Cardiac fibroblast (primary cell): ENCODE data around the gene KCNJ11.

ENCODE experiments used
- DNase-seq, 2 donors: peaks; one replicate each; pipeline versions ENCODE4 v3.0.0 to v3.0.0-alpha.2; 2010; ENCODE audit warnings: low read depth in 2 of 2
- H3K4me3 ChIP-seq, 2 donors: replicated peaks in 1 of 2; 1 replicate in 1 of 2; 2 replicates in 1 of 2; pipeline ENCODE4 v1.5.1; 2011; ENCODE audit warnings: low read depth in 2 of 2, low read length in 2 of 2, mild to moderate bottlenecking in 2 of 2, moderate library complexity in 1 of 2
- CTCF ChIP-seq: IDR thresholded peaks from one replicate; pipeline ENCODE4 v1.5.1; 2011; ENCODE audit warnings: low read depth, mild to moderate bottlenecking, low read length, inconsistent platforms

KCNJ11 gene

GRCh38 chr11:17352950-17353820 lies 35.3 kb downstream of the KCNJ11 start:
- TF ChIP-seq CTCF = no peak
- H3K4me3 ChIP-seq = peak overlapping the region; percentile 56
- peak; percentile 78 to 88 for DNase-seq

- peak within 1 kb of the TSS; percentile 56 for H3K4me3 ChIP-seq
- TF ChIP-seq CTCF = no peak
- peak; percentile 79 to 82 for DNase-seq
Observed at GRCh38 chr11:17351510-17352176, 36.8 kb downstream of the KCNJ11 start, which contains the start of gene NCR3LG1. NCR3LG1 (plus strand) TSS chr11:17351800; CDS start chr11:17351970, 170 bp downstream.

- peak overlapping the region; percentile 56 for H3K4me3 ChIP-seq
- peak; percentile 7 for TF ChIP-seq CTCF
- no peak for DNase-seq
Observed at GRCh38 chr11:17351172-17351509, 37.3 kb downstream of the KCNJ11 start.

- DNase-seq = peak in 1 of 2 donors; percentile 19
- no peak for TF ChIP-seq CTCF
- no peak overlapping the region for H3K4me3 ChIP-seq
Observed at GRCh38 chr11:17350455-17351171, 37.8 kb downstream of the KCNJ11 start.

- peak in 1 of 2 donors; percentile 21 for DNase-seq
- no peak overlapping the region for H3K4me3 ChIP-seq
- TF ChIP-seq CTCF = no peak
Observed at GRCh38 chr11:17347676-17348075, 40.8 kb downstream of the KCNJ11 start.

- H3K4me3 ChIP-seq = no peak overlapping the region
- peak; percentile 87 to 92 for DNase-seq
Observed at GRCh38 chr11:17343907-17344306, 44.6 kb downstream of the KCNJ11 start.

More at GRCh38 chr11:17343907-17344306, 44.6 kb downstream of the KCNJ11 start:
- no peak for TF ChIP-seq CTCF
